ENCODE results near the gene FZD7. TPM values are rescaled to one million over a fixed set of nuclear protein-coding genes. Genes with fewer than 3 reads are reported as not detected.

Gene FZD7
- total RNA-seq, 2 experiments from 2014 or later = 0.10 to 0.12 TPM

DNA sequence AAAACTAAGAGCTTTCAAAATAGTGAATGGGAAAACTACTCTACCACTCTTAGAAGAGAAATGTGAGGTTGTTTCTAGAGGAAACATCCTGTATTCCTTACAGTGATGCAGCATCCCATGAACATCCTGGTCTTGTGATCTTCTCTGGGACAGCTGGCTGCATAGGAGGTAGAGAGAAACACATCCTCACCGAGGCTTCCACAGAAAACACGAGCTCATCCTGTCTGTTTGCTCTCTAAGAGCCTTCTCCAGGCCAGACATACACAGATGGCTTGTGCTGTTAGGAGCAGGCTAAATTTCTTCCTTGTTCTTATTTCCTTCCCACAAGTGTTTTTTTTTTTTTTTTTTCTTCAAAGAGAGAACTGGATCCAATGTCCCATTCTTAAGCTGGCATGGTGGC, 14.7 kb upstream of the FZD7 start:
- H3K27ac Mint-ChIP-seq = no peak overlapping the region
- H3K4me3 Mint-ChIP-seq = no peak overlapping the region
- no peaks in the 10 kb centered on the region for H3K9me3 Mint-ChIP-seq
- ChIA-PET POLR2A (no interaction called here), CTCF (interaction anchor here (1.1 kb wide), 1 partner anchor 14 kb away, joined by 3 read pairs; no protein-coding TSS in a partner anchor)
- no peak for DNase-seq
- peaks cover 20% of the 10 kb centered on the region for H3K27me3 Mint-ChIP-seq
- H3K4me1 Mint-ChIP-seq = no peaks in the 10 kb centered on the region
- H3K36me3 Mint-ChIP-seq (ENCODE audit: low read depth) = no peaks in the 10 kb centered on the region

DNA sequence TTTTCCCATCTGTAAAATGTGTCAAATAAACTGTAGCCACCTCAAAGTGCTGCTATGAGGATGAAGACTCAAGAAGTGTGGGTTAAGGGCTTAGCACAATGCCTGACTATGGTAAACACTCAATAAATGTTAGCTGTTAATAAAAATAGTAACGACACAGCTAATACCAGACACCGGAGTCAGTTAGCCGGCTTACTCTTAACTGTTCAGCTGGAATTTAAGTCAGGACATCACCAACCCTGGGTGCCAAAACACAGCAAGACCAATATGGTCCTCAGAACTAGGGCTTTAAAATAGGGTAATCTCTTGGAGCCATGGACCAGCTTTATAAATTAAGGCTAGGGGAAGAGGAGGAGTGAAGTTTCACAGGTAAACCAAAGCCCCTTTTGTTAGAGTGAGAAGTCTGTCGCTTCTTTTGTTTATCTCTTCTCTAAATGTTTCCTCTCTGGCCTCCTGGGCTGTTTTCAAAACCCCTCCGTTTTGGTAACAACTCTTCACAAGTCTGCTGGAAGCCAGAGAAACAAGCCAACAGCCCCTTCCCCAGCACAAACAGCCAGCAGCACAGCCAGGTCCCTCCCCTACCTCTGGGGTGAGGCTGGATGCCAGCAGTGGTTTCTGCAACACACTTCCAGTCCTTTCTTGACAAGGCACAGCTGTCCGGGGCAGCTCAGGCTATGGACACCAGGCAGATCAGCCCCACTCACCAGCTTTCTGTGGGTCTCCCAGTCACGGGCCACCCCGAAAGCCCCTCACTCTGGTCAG, 13.8 kb upstream of the FZD7 start:
- Mint-ChIP-seq H3K4me3 (no peak overlapping the region), H3K4me1 (no peaks in the 10 kb centered on the region), H3K27me3 (peaks cover 21% of the 10 kb centered on the region), H3K27ac (no peak overlapping the region), H3K9me3 (no peaks in the 10 kb centered on the region), H3K36me3 (ENCODE audit: low read depth) (no peaks in the 10 kb centered on the region)
- CTCF ChIA-PET = no interaction called here
- POLR2A ChIA-PET = no interaction called here
- no peak for DNase-seq

DNA sequence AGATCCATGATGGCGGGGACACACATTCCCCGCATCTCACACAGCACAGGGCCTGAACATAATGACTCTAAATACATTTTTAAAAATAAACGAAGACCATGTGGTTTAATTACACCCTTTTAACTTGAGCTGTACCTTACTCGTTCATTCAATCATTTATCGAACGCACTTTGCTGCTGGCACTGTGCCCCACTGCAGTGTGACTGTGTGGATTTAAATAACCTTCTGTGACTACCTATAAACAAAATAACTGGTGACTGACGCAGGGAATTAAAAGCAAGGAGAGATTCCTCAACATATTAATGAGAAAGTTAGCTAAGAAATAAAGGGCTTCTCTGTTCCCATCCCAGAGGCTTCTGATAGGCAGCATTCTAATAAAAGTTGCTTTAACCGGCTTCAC, 10.9 kb upstream of the FZD7 start:
- Mint-ChIP-seq H3K9me3 (no peaks in the 10 kb centered on the region), H3K4me1 (no peaks in the 10 kb centered on the region), H3K4me3 (no peak overlapping the region), H3K27me3 (peaks cover 19% of the 10 kb centered on the region), H3K27ac (no peak overlapping the region), H3K36me3 (ENCODE audit: low read depth) (no peaks in the 10 kb centered on the region)
- CTCF ChIA-PET = no interaction called here
- POLR2A ChIA-PET = no interaction called here
- no peak for DNase-seq

DNA sequence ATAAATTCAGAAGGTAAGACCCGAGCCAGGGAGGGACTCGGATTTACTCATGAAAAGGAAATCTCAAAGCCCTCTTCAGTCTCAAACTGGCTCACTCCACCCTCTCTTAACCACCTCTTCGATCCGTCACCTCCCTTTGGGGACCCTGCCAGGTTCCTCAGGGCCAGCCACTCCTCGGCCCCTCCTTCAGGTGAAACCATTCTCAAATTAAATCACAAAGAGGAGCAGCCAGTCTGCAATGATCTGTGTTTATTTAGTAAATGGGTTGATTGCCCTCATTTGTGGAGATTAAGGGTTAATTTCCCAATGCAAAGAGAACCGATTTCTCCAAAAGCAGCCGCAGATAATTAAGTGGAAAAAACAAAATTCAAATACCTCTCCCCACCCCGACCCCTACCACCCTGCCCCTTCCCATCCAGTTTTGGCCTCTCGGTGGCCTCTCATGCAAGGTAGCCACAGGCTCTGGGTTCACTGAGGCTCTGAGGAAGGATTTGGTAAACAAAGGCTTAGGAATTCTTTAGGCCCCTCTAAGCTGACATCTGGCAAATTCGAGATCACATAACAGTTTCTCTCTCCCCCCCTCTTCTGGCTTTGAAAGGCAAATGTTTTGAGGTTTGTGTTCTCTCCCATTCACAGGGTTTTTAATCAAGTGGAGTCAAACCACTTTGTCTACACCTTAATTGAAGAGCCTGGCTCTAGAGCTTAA, 10.3 kb upstream of the FZD7 start:
- DNase-seq = no peak
- POLR2A ChIA-PET = no interaction called here
- Mint-ChIP-seq H3K36me3 (ENCODE audit: low read depth) (no peaks in the 10 kb centered on the region), H3K4me3 (no peak overlapping the region), H3K4me1 (no peaks in the 10 kb centered on the region), H3K9me3 (no peaks in the 10 kb centered on the region), H3K27me3 (peaks cover 19% of the 10 kb centered on the region), H3K27ac (no peak overlapping the region)
- CTCF ChIA-PET = interaction anchor here (0.5 to 0.6 kb wide), 2 partner anchors 36 to 115 kb away, joined by 3 to 5 read pairs; no protein-coding TSS in a partner anchor

DNA sequence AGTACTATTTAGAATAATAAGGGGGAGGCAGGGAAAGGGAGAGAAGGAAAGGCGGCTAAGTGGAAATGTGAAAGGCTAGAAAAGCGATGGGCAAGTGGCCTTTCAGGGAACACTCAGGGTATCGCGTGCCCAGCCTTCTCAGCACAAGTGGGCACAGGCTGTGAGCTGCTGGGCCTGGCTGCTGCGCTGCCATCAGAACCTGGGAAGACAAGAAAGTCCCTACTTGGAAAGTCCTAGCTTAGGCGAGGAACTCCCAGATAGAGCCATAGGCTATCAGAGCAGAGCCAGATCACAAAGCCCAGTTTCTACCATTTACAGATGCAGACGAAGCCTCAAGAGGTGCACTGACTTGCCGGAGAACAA, 9.8 kb upstream of the FZD7 start:
- ChIA-PET CTCF (interaction anchor here (0.6 kb wide), 1 partner anchor 115 kb away, joined by 3 read pairs; no protein-coding TSS in a partner anchor), POLR2A (no interaction called here)
- Mint-ChIP-seq H3K4me1 (no peaks in the 10 kb centered on the region), H3K27ac (no peak overlapping the region), H3K4me3 (no peak overlapping the region), H3K36me3 (ENCODE audit: low read depth) (no peaks in the 10 kb centered on the region), H3K27me3 (peaks cover 15% of the 10 kb centered on the region), H3K9me3 (no peaks in the 10 kb centered on the region)
- DNase-seq = no peak

DNA sequence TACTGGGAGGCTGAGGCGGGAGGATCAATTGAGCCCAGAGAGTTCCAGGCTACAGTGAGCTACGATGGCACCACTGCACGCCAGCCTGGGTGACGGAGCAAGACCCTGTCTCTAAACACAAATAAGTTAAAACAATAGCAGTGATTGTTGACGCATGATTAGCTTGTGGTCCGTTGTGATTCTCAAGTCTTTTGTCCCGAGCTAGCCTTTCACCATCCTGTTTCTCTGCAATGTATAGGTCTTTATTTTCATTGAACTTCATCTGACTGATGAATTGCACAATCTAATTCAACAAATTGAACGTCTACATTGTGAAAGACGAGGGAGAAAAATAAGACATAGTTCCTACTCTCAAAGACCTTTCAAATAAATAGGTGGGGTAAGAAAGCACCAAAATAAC, 8.8 kb upstream of the FZD7 start:
- Mint-ChIP-seq H3K36me3 (ENCODE audit: low read depth) (no peaks in the 10 kb centered on the region), H3K27me3 (peaks cover 21% of the 10 kb centered on the region), H3K4me3 (no peak overlapping the region), H3K9me3 (no peaks in the 10 kb centered on the region), H3K27ac (no peak overlapping the region), H3K4me1 (no peaks in the 10 kb centered on the region)
- ChIA-PET CTCF (no interaction called here), POLR2A (no interaction called here)
- DNase-seq = no peak

DNA sequence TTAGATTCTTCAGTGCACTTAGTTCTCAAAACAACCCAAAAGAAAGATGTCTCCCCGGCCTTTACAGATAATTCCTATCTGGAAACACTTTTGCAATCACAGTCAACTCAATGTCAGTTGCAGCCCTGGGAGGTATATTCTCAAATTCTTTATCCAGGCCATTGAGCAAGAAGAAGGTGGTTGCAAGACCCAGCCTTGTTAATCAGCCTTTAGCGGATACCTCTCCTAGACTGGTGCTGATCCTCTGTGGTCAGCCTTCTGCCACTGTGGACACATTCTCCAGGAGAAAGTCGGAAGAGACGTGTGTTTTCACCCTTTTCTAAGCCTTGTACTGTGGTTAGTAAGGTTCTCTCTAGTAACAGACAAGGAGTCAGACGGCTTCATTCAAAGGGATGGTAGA, 7.8 kb upstream of the FZD7 start:
- no peak for DNase-seq
- CTCF ChIA-PET = no interaction called here
- POLR2A ChIA-PET = no interaction called here
- Mint-ChIP-seq H3K4me1 (no peaks in the 10 kb centered on the region), H3K27ac (no peak overlapping the region), H3K27me3 (peaks cover 31% of the 10 kb centered on the region), H3K36me3 (ENCODE audit: low read depth) (no peaks in the 10 kb centered on the region), H3K9me3 (no peaks in the 10 kb centered on the region), H3K4me3 (no peak overlapping the region)

DNA sequence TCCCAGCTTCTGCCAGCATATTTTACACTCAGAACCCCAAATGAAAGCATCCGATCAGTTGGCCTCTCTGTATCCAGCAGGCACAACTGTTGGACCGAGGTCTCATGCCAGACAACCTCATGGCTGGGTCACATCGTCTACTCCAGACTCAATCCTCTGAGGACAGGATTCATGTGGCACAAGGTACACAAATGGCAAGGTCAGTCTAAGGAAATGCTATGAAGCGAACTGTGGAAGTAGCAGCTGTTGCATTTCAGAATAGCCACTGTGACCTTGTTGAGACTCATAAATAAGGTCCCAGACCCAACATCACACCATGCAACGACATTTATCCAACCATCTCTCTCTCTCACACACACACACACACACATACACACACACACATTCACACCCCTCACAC, 7.1 kb upstream of the FZD7 start:
- Mint-ChIP-seq H3K36me3 (ENCODE audit: low read depth) (no peaks in the 10 kb centered on the region), H3K4me1 (no peaks in the 10 kb centered on the region), H3K4me3 (no peak overlapping the region), H3K9me3 (no peaks in the 10 kb centered on the region), H3K27me3 (peaks cover 37% of the 10 kb centered on the region), H3K27ac (no peak overlapping the region)
- CTCF ChIA-PET = no interaction called here
- DNase-seq = no peak
- POLR2A ChIA-PET = no interaction called here

DNA sequence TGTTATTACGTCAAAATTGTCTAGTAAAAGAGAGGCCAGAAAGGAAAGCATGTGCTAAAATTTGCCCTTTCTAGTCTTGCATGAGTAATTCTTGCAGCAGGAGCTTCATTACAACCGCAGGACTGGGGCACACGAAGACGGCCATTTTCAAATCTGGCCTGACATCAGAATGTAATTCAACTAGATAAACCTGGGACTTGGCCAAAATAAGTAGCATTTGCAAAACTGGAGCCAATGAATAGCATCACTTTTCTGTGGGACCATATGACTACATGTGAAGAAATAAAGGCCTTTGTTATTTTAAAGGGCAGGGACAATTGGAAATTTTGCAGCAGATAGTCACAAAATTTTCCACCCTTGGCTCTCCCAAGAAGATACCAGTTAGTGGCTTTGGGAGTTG, 3.0 kb upstream of the FZD7 start:
- H3K9me3 Mint-ChIP-seq = no peaks in the 10 kb centered on the region
- DNase-seq = no peak
- ChIA-PET POLR2A (no interaction called here), CTCF (interaction anchor here (0.7 kb wide), 1 partner anchor 892 kb away, joined by 3 read pairs; no protein-coding TSS in a partner anchor)
- H3K36me3 Mint-ChIP-seq (ENCODE audit: low read depth) = no peaks in the 10 kb centered on the region
- no peak overlapping the region for H3K4me3 Mint-ChIP-seq
- no peak overlapping the region for H3K27ac Mint-ChIP-seq
- H3K4me1 Mint-ChIP-seq = peaks cover 12% of the 10 kb centered on the region
- H3K27me3 Mint-ChIP-seq = peaks cover 48% of the 10 kb centered on the region

DNA sequence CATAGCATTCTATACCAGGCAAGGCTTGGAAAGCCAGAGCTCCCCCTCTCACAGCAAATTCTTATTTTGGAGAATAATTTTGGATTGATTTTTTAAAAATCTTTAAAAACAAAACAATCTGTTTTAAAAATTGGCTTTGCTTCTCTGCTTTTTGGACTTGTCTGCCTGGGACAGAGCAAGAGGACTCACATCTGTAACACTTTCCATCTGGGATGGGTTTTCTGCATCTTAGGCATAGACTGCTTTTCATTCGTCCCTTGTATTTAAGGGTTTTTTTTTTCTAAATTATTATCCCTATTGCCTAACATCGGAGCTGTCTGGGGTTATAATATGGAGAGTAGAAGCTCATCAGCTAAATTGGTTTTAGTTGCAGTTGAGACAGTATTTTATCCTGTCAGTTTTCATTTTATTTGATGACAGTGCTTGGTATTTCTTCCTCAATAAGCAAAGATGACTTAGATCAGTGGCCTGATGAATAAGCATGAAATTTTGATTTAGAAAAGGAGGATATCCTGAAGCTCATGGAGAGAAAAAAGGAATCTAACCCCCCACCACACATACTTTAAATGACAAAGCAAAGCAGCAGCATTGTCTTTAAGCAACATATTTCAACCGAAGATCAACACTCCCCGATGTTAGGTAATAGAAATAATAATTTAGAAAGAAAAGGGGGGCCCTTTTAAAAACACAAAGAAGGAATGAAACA, 2.3 kb upstream of the FZD7 start:
- Mint-ChIP-seq H3K27ac (no peak overlapping the region), H3K4me1 (peaks cover 12% of the 10 kb centered on the region), H3K9me3 (no peaks in the 10 kb centered on the region), H3K4me3 (no peak overlapping the region), H3K36me3 (ENCODE audit: low read depth) (no peaks in the 10 kb centered on the region), H3K27me3 (peaks cover 46% of the 10 kb centered on the region)
- no peak for DNase-seq
- ChIA-PET CTCF (interaction anchor here (0.7 kb wide), 1 partner anchor 892 kb away, joined by 3 read pairs; no protein-coding TSS in a partner anchor), POLR2A (no interaction called here)

DNA sequence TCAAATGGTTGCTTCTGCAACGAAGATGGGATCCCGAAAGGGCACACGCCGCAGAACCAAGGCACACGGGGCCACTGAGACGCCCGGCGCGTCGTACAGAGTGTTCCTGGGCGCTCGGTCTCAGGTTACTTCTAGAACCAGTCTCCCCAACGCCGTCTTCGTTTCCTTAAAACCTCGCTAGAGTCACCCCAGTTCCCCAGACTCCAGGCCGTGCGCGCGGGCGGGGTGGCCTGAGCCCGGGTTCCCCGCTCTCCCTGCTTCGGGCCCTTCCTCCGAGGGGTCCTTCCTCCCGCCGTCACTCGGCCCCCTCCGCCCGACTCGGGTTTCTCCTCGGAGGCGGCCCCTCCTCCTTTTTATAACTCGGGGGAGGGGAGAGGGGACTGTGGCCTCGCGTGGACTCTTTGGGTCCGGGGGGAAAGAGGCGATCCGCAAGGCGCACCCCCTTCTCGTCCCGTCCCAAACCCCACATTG, 774 bp upstream of the FZD7 start:
- peaks cover 12% of the 10 kb centered on the region for H3K4me1 Mint-ChIP-seq

DNA sequence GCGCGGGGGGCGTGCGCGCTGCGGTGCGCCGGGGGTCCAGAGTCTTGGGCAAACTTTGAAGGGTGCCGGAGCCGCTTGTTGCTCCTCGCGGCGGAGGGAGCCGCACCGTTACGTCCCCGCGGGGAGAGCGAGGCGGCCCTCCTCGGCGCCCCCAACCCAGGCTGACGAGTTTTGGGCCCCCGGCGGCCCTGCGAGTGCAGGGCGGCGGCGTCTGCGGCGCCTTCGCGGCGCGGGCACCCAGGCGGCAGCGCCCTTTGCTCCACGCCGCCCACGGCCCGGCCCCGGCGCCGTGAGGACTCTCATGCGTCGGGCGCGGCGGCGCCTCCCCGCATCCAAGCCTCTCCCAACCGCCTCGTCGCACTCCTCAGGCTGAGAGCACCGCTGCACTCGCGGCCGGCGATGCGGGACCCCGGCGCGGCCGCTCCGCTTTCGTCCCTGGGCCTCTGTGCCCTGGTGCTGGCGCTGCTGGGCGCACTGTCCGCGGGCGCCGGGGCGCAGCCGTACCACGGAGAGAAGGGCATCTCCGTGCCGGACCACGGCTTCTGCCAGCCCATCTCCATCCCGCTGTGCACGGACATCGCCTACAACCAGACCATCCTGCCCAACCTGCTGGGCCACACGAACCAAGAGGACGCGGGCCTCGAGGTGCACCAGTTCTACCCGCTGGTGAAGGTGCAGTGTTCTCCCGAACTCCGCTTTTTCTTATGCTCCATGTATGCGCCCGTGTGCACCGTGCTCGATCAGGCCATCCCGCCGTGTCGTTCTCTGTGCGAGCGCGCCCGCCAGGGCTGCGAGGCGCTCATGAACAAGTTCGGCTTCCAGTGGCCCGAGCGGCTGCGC, 814 bp downstream of the FZD7 start:
- peaks cover 15% of the 10 kb centered on the region for H3K4me1 Mint-ChIP-seq
- H3K27me3 Mint-ChIP-seq = peaks cover 55% of the 10 kb centered on the region
- no peak overlapping the region for H3K27ac Mint-ChIP-seq
- H3K36me3 Mint-ChIP-seq (ENCODE audit: low read depth) = no peaks in the 10 kb centered on the region
- peak overlapping the region; percentile 74 for H3K4me3 Mint-ChIP-seq
- peak; percentile 21 for DNase-seq
- ChIA-PET POLR2A (no interaction called here), CTCF (no interaction called here)
- H3K9me3 Mint-ChIP-seq = no peaks in the 10 kb centered on the region

More for the DNA sequence above, 774 bp upstream of the FZD7 start:
- CTCF ChIA-PET = no interaction called here
- H3K36me3 Mint-ChIP-seq (ENCODE audit: low read depth) = no peaks in the 10 kb centered on the region
- H3K4me3 Mint-ChIP-seq = peak overlapping the region; percentile 76
- H3K9me3 Mint-ChIP-seq = no peaks in the 10 kb centered on the region
- H3K27me3 Mint-ChIP-seq = peaks cover 47% of the 10 kb centered on the region
- POLR2A ChIA-PET = no interaction called here
- DNase-seq = peak; percentile 33
- H3K27ac Mint-ChIP-seq = peak overlapping the region; percentile 38
